KMS-11 (cell line): Measurements from ENCODE around the gene KAT8.

Source experiments
- H2AFZ ChIP-seq: fragments of 200-600 bp; sonication (generic); 2 replicates; pipeline ENCODE4 v1.6.1; 2016; ENCODE audit warnings: antibody characterized with exemption, mixed run types, low read depth
- H3K27ac ChIP-seq: fragments of 200-600 bp; sonication (generic); 2 replicates; pipeline ENCODE4 v1.6.1; 2016; ENCODE audit warnings: mild to moderate bottlenecking, mixed run types
- H3K27me3 ChIP-seq: fragments of 200-600 bp; sonication (generic); 2 replicates; pipeline ENCODE4 v1.6.1; 2017; ENCODE audit warnings: mild to moderate bottlenecking, low read depth, mixed run types, moderate library complexity; ENCODE audit not compliant: insufficient read depth
- H3K36me3 ChIP-seq: fragments of 200-600 bp; sonication (generic); 2 replicates; pipeline ENCODE4 v1.6.1; 2017; ENCODE audit warnings: mild to moderate bottlenecking, mixed run types; ENCODE audit not compliant: insufficient read depth
- H3K4me1 ChIP-seq: fragments of 200-600 bp; sonication (generic); 2 replicates; pipeline ENCODE4 v1.6.1; 2016; ENCODE audit warnings: mild to moderate bottlenecking, low read depth, mixed run types; ENCODE audit not compliant: poor library complexity, severe bottlenecking
- H3K4me2 ChIP-seq: fragments of 200-600 bp; sonication (generic); 2 replicates; pipeline ENCODE4 v1.7.0; 2016; ENCODE audit warnings: mild to moderate bottlenecking, mixed run types
- H3K4me3 ChIP-seq: fragments of 200-600 bp; sonication (generic); IDR thresholded peaks from 2 replicates; pipeline ENCODE4 v1.6.1; 2017; ENCODE audit warnings: low read depth, low read length, mixed read lengths; ENCODE audit not compliant: insufficient read depth
- H3K79me2 ChIP-seq: fragments of 200-600 bp; sonication (generic); 2 replicates; pipeline ENCODE4 v1.6.1; 2016; ENCODE audit warnings: low read depth, mixed run types; ENCODE audit not compliant: insufficient read depth
- H3K9ac ChIP-seq: fragments of 200-600 bp; sonication (generic); 2 replicates; pipeline ENCODE4 v1.6.1; 2016; ENCODE audit warnings: mild to moderate bottlenecking, mixed run types
- H4K20me1 ChIP-seq: fragments of 200-600 bp; sonication (generic); 2 replicates; pipeline ENCODE4 v1.6.1; 2016; ENCODE audit warnings: mild to moderate bottlenecking, mixed run types; ENCODE audit not compliant: insufficient read depth
- CTCF ChIP-seq: fragments of 200-600 bp; sonication (generic); conservative IDR thresholded peaks from 2 replicates; pipeline ENCODE4 v1.6.1; 2017; ENCODE audit warnings: low read depth, mild to moderate bottlenecking, antibody characterized with exemption, low read length, moderate library complexity, mixed read lengths

The KAT8 gene

GRCh38 chr16:31087971-31088370 lies 29.5 kb upstream of the KAT8 start:
- 0 out of 2 replicates have a peak, but pooled peaks cover 13% of the 10 kb centered on the region for H3K79me2 ChIP-seq
- no peak overlapping the region for H3K9ac ChIP-seq
- H3K27me3 ChIP-seq: no peaks in the 10 kb centered on the region
- no peak overlapping the region for H3K4me2 ChIP-seq
- no peak overlapping the region for H3K4me3 ChIP-seq
- H3K27ac ChIP-seq: no peak overlapping the region
- H3K36me3 ChIP-seq: no peaks in the 10 kb centered on the region
- no peak for TF ChIP-seq CTCF
- no peaks in the 10 kb centered on the region for H4K20me1 ChIP-seq
- no peak overlapping the region for H2AFZ ChIP-seq
- no peaks in the 10 kb centered on the region for H3K4me1 ChIP-seq

GRCh38 chr16:31088459-31089183 lies 28.8 kb upstream of the KAT8 start, which contains the start of gene PRSS53:
Gene PRSS53 (minus strand): TSS chr16:31088943. CDS start chr16:31088809, 134 bp downstream.
- peaks cover 4% of the 10 kb centered on the region for H3K4me1 ChIP-seq
- H2AFZ ChIP-seq: no peak within 1 kb of the TSS
- H3K79me2 ChIP-seq: peaks cover 13% of the 10 kb centered on the region; the same call in 1 of the 2 replicates
- no peak within 1 kb of the TSS for H3K4me2 ChIP-seq
- no peak within 1 kb of the TSS for H3K9ac ChIP-seq
- H3K4me3 ChIP-seq: no peak within 1 kb of the TSS
- no peaks in the 10 kb centered on the region for H3K36me3 ChIP-seq
- no peak for TF ChIP-seq CTCF
- no peak within 1 kb of the TSS for H3K27ac ChIP-seq
- no peaks in the 10 kb centered on the region for H3K27me3 ChIP-seq
- no peaks in the 10 kb centered on the region for H4K20me1 ChIP-seq

- Histone ChIP-seq H3K27me3 (no peaks in the 10 kb centered on the region), H3K79me2 (peaks cover 19% of the 10 kb centered on the region; the same call in 1 of the 2 replicates), H3K9ac (no peak overlapping the region), H3K4me2 (no peak overlapping the region), H3K4me3 (no peak overlapping the region), H3K36me3 (no peaks in the 10 kb centered on the region), H3K27ac (no peak overlapping the region), H4K20me1 (no peaks in the 10 kb centered on the region), H2AFZ (no peak overlapping the region), H3K4me1 (peaks cover 6% of the 10 kb centered on the region)
- TF ChIP-seq CTCF: no peak
Observed at GRCh38 chr16:31089199-31089598, 28.3 kb upstream of the KAT8 start.

GRCh38 chr16:31090540-31090939 lies 26.9 kb upstream of the KAT8 start:
- H3K36me3 ChIP-seq: no peaks in the 10 kb centered on the region
- H3K27ac ChIP-seq: no peak overlapping the region
- H4K20me1 ChIP-seq: no peaks in the 10 kb centered on the region
- peaks cover 21% of the 10 kb centered on the region; the same call in 1 of the 2 replicates for H3K79me2 ChIP-seq
- TF ChIP-seq CTCF: no peak
- no peak overlapping the region for H2AFZ ChIP-seq
- H3K27me3 ChIP-seq: no peaks in the 10 kb centered on the region
- peaks cover 12% of the 10 kb centered on the region for H3K4me1 ChIP-seq
- no peak overlapping the region for H3K4me3 ChIP-seq
- H3K9ac ChIP-seq: no peak overlapping the region
- H3K4me2 ChIP-seq: no peak overlapping the region
